GM13977 (cell line): ENCODE results near the gene HIVEP2.

ENCODE experiments used
- DNase-seq: peaks from one replicate; pipeline ENCODE4 v3.0.0; 2012; ENCODE audit warnings: low spot score
- CTCF ChIP-seq: IDR thresholded peaks from 2 replicates; pipeline ENCODE4 v1.5.1; 2012; ENCODE audit warnings: mild to moderate bottlenecking, control low read depth; ENCODE audit not compliant: insufficient read depth; ENCODE audit errors: extremely low read depth, missing control alignments
- in situ Hi-C: fragments of 300-500 bp; cut with MboI; formaldehyde crosslinking; loops from one replicate; pipeline ENCODE4 v1.12.0; 2022; ENCODE audit warnings: low sequenced_read_pairs, low pct_unique_long_range_greater_than_20kb, mixed read lengths, inconsistent platforms; ENCODE audit not compliant: unreplicated experiment

Gene HIVEP2

GRCh38 chr6:142933701-142934100 lies 11.3 kb downstream of the HIVEP2 start:
- no peak for TF ChIP-seq CTCF
- DNase-seq = no peak
- in situ Hi-C loops = no loop called here

GRCh38 chr6:142932889-142933288 lies 12.1 kb downstream of the HIVEP2 start:
- no peak for DNase-seq
- no peak for TF ChIP-seq CTCF
- in situ Hi-C loops = no loop called here

- in situ Hi-C loops = no loop called here
- no peak for TF ChIP-seq CTCF
- DNase-seq = no peak
Measured at GRCh38 chr6:142929751-142930358, 15.1 kb downstream of the HIVEP2 start.

GRCh38 chr6:142927904-142928303 lies 17.1 kb downstream of the HIVEP2 start:
- TF ChIP-seq CTCF = no peak
- DNase-seq = no peak
- in situ Hi-C loops = no loop called here

- TF ChIP-seq CTCF = no peak
- in situ Hi-C loops = no loop called here
- no peak for DNase-seq
Measured at GRCh38 chr6:142927271-142927580, 17.8 kb downstream of the HIVEP2 start.

- in situ Hi-C loops = no loop called here
- no peak for TF ChIP-seq CTCF
- DNase-seq = peak; percentile 89
Measured at GRCh38 chr6:142926494-142927270, 18.3 kb downstream of the HIVEP2 start.
